ENCODE results near the gene HAUS7.

HAUS7 gene

DNA sequence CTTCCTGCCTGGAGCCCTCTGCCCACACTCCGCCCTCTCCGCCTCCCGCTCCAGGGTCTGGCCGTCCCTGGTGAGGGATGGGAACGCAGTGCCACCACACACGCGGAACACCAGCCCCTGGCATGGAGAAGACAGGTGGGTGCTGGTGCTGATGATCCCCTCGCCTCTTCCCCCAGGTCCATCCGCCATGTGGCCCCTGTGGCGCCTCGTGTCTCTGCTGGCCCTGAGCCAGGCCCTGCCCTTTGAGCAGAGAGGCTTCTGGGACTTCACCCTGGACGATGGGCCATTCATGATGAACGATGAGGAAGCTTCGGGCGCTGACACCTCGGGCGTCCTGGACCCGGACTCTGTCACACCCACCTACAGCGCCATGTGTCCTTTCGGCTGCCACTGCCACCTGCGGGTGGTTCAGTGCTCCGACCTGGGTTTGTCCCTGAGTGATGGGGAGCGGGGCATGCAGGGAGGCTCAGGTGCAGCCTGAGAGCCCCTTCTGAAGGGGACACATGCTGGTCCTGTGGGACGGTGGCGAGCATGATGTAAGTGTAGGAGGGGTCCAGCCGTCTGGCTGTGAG is 34.2 kb upstream of the HAUS7 start:
- H3K9me3 Mint-ChIP-seq, result no peaks in the 10 kb centered on the region
- no peaks in the 10 kb centered on the region for H3K27me3 Mint-ChIP-seq
- H3K36me3 Mint-ChIP-seq, result no peaks in the 10 kb centered on the region

DNA sequence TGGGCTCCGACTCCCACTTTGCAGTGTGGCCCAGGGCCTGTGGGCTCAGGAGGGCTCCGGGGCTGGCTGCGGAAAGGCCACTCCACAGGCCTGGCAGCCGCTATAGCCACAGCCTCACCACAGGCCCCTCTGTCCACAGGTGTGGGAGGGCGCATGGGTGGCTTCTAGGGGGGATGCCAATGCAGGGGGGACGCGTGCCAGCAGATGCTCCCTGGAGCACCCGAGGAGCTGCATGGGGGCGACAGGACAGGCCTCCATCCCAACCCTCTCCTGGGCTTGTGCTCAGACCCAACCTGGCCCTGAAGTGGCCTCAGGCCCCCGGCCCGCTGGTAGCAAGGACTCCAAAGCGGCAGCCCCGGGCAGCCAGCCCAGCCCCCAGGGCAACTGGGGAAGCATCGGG is 32.4 kb upstream of the HAUS7 start:
- Mint-ChIP-seq H3K36me3 (no peaks in the 10 kb centered on the region), H3K4me1 (no peaks in the 10 kb centered on the region), H3K9me3 (no peaks in the 10 kb centered on the region), H3K27ac (no peak overlapping the region), H3K27me3 (no peaks in the 10 kb centered on the region), H3K4me3 (no peak overlapping the region)

More for the DNA sequence above, 34.2 kb upstream of the HAUS7 start:
- Mint-ChIP-seq H3K4me3 (no peak overlapping the region), H3K4me1 (no peaks in the 10 kb centered on the region), H3K27ac (no peak overlapping the region)

DNA sequence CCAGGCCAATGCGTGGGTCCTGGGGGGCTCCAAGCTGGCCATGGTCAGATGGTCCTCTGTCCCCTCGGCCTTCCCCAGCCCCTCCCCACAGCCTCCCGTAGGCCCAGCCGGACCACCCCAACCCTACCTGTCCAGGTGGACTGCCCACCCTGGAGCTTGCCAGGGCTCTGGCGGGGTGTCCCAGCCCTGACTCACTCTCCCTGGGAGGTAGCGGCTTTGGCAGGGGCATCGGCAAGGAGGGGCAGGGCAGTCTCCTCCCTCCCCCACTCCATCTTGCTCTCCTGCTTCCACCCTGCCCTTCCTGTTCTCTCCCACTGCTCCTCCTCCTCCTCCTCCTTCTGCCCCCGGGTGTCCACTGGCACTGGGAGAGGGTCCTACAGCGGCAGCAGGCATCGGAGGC is 31.8 kb upstream of the HAUS7 start:
- Mint-ChIP-seq H3K27me3 (no peaks in the 10 kb centered on the region), H3K4me1 (no peaks in the 10 kb centered on the region), H3K9me3 (no peaks in the 10 kb centered on the region), H3K36me3 (no peaks in the 10 kb centered on the region), H3K4me3 (no peak overlapping the region), H3K27ac (no peak overlapping the region)

DNA sequence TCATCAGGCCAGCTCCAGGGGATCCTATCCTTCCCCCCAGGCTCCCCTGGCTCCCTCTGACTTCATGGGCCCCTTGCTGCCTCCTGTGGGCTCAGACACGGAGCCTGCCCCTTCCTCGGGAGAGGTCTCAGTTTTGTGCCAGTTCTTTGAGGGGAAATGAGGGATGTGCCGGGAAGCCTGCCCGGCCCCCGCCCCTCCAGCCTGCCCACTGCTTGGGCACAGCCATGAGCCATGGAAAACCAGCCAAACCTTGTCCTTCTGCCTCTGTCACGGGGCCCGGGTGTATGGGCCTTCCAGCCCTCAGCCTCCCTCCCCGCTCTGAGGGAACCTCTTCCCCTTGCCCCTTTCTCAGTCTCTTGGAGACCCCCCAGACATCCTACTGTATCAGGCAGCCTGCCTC is 31.2 kb upstream of the HAUS7 start:
- H3K27ac Mint-ChIP-seq, result no peak overlapping the region
- no peaks in the 10 kb centered on the region for H3K4me1 Mint-ChIP-seq
- no peaks in the 10 kb centered on the region for H3K36me3 Mint-ChIP-seq
- H3K9me3 Mint-ChIP-seq, result no peaks in the 10 kb centered on the region
- no peaks in the 10 kb centered on the region for H3K27me3 Mint-ChIP-seq
- no peak overlapping the region for H3K4me3 Mint-ChIP-seq

DNA sequence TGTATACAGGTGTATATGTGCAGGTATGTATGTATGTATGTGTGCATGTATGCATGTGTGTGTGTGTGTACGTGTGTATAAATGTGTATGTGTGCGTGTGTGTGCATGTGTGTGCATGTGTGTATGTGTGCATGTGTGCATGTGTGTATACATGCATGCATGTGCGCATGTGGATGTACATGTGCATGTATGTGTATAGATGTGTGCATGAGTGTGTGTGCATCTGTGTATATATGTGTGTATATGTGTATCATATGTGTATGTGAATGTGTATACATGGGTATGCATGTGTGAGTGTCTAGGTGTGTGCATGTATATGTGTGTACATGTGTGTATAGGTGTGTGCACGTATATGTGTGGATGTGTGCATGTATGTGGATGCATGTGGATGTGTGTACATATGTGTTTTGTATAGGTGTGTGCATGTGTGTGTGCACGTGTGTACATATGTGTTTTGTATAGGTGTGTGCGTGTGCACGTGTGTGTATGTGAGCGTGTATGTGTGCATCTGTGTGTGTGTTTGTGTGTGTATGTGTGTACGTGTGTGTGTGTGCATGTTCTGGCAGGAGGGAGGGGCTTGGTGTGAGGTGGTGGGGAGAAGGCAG is 30.4 kb upstream of the HAUS7 start:
- Mint-ChIP-seq H3K27me3 (no peaks in the 10 kb centered on the region), H3K36me3 (no peaks in the 10 kb centered on the region), H3K9me3 (no peaks in the 10 kb centered on the region), H3K4me1 (no peaks in the 10 kb centered on the region), H3K4me3 (no peak overlapping the region), H3K27ac (no peak overlapping the region)

DNA sequence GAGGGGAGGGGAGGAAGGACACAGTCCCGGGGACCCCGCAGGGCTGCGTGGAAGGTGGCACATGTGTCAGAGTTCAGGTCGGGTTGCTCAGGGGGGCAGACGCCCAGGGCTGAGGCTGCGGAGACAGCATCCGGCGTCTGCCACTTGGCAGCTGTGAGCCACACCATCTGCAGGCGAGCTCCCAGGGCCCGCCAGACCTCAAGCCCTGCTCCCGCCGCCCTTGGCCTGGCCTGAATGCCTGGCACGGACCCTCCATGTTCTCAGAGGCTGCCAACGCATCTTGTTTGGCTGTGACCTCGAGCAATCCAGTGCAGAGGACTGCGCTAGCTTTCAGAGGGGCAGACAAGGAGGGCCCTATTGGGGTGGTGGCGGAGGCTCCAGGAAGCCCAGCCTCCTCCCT is 29.5 kb upstream of the HAUS7 start:
- H3K4me3 Mint-ChIP-seq, result no peak overlapping the region
- H3K27ac Mint-ChIP-seq, result no peak overlapping the region
- H3K9me3 Mint-ChIP-seq, result no peaks in the 10 kb centered on the region
- no peaks in the 10 kb centered on the region for H3K4me1 Mint-ChIP-seq
- no peaks in the 10 kb centered on the region for H3K27me3 Mint-ChIP-seq
- H3K36me3 Mint-ChIP-seq, result no peaks in the 10 kb centered on the region

DNA sequence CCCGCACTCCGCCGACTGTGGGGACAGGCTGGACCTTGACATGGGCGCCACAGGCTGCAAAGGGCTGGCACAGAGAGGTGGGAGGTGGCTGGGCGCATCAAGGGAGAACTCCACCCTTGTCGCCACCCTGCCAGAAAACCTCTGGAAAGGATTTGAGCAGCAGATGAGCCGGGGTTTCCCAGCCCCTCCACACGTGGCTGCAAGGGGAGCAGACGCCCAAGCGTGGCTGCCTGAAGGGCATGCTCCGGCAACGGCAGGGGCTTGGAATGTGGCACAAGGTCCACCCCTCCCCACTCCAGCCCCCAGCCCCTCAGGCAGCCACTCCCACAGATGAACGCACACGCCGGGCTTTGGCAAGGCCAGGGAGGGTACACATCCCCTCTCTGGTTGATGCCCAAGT is 29.0 kb upstream of the HAUS7 start:
- Mint-ChIP-seq H3K36me3 (no peaks in the 10 kb centered on the region), H3K9me3 (no peaks in the 10 kb centered on the region), H3K4me3 (no peak overlapping the region), H3K27ac (no peak overlapping the region), H3K27me3 (no peaks in the 10 kb centered on the region), H3K4me1 (no peaks in the 10 kb centered on the region)

DNA sequence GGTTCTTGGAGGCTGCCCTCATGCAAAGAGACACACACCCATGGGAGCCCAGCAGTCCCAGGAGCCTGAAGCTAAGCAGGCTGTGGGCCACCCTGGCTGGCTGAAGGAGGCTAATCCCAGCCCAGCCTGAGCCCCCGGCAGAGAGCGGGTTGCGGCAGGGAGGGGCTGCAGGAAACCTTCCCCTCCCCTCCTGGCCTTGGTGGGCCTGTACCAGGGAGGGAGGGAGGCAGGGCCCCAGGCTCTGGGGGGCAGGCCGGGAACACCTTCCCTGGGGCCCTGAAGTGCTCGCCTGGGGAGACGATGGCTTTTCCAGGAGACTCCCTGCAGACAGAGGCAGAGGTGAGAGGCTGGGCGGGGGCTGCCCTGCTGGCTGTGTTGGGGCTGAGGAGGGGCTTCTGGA is 28.1 kb upstream of the HAUS7 start:
- Mint-ChIP-seq H3K9me3 (no peaks in the 10 kb centered on the region), H3K4me1 (no peaks in the 10 kb centered on the region), H3K27me3 (no peaks in the 10 kb centered on the region), H3K4me3 (no peak overlapping the region), H3K36me3 (no peaks in the 10 kb centered on the region), H3K27ac (no peak overlapping the region)

DNA sequence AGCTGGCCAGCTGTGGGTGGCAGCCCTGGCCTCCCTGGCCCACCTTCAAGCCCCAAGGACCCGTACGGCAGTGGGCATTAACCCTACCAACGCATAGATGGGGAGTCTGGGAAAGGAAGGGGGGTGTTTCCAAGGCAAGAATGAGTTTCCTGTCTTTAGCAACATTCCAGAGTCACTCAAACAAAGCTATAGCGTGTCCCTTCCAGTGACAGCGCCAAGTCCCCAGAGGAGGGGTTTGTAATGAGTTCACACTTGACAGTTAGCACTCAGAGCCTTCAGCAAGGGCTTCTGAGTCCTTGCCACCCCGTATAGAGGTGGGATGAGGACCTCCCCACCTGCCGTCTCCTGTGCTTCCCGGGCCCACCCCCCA is 26.2 kb upstream of the HAUS7 start:
- H3K4me1 Mint-ChIP-seq, result no peaks in the 10 kb centered on the region
- no peaks in the 10 kb centered on the region for H3K36me3 Mint-ChIP-seq
- no peaks in the 10 kb centered on the region for H3K9me3 Mint-ChIP-seq
- H3K27me3 Mint-ChIP-seq, result no peaks in the 10 kb centered on the region
- no peak overlapping the region for H3K27ac Mint-ChIP-seq
- no peak overlapping the region for H3K4me3 Mint-ChIP-seq

DNA sequence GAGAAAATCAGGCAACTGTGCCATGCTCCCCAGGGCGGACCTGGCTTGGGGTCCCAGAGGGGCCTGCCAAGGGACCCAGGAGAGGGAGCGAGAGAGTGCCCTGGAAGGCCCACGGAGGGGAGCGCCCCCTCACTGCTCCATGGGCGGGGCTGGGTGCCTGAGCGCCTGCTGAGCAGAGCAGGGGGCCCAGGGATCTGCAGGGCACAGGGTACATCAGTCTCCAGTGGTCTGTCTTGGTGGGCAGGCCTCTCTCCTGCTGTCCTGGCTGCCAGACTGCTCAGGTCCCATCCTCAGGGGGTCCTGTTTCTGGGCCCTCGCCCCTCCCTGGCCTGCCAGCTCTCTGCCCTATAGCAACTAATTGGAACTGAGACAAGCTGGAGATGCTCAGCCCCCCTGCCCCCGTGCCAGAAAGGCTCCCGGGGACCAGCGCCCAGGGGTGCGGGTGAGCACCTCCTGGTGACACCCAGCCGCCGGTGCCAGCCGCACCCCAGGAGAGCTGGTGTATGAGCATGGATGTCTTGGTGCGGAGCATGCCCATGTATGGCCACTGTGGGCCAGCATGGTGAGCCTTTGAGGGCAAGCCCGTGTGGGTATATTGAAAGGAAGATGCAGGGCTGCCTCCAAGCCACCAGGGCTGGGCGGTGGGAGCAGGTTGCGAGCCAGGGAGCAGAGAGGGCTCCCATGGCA is 25.7 kb upstream of the HAUS7 start:
- Mint-ChIP-seq H3K4me3 (no peak overlapping the region), H3K4me1 (no peaks in the 10 kb centered on the region), H3K27ac (no peak overlapping the region), H3K9me3 (no peaks in the 10 kb centered on the region), H3K27me3 (no peaks in the 10 kb centered on the region), H3K36me3 (no peaks in the 10 kb centered on the region)

DNA sequence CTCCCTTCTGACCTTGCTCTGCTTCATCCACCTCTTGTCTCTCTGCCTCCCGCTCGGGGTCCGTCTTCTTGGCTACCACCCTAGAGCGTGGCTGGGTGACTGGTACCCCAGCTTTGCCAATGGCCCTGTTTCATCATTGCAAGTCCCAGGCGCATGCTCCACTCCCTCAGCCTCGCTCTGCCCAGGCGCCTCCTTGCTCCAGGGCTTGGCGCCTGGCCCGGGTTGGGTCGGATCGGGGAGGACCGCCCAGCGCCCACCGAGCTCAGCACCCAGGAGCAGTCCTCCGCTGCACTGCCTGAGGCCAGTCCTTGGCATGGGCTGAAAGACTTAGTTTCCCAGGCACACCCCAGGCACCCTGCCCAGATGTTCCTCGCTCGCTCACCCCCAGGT is 25.0 kb upstream of the HAUS7 start:
- Mint-ChIP-seq H3K36me3 (no peaks in the 10 kb centered on the region), H3K9me3 (no peaks in the 10 kb centered on the region), H3K4me3 (no peak overlapping the region), H3K27ac (no peak overlapping the region), H3K27me3 (no peaks in the 10 kb centered on the region), H3K4me1 (no peaks in the 10 kb centered on the region)

DNA sequence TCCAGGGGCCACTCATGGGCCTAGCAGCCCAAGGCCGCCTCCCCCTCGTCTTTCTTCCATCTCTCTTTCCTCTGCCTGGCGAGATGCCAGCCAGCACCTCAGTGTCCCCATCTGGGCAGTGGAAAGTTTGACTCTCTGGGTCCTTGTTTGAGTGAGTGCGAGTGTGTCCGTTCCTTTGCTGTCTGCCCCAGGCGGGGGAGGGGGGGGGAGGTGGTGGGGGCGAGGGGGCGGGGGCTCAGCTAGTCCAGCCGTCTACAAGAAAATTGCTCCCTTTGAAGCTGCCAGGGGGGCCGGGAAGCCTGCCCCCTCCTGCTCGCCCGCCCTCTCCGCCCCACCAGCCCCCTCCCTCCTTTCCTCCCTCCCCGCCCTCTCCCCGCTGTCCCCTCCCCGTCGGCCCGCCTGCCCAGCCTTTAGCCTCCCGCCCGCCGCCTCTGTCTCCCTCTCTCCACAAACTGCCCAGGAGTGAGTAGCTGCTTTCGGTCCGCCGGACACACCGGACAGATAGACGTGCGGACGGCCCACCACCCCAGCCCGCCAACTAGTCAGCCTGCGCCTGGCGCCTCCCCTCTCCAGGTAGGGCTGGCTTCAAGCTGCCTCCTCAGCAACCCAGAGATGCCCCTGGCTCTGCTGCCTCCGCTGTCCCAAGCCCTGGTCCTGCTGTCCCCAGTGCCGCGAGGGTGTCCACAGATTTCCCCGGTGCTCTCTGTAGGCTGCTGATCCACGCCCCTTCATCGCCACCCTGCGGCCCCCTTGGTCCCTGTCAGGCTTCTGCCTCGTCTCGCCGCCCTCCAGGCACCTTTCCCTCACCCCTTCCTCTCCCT is 24.4 kb upstream of the HAUS7 start, which contains the start of gene BGN:
Gene BGN, plus strand, starts transcription at position 440 of the 821 bp plus-strand sequence. CDS start 9,652 bp downstream, outside the sequence.
- Mint-ChIP-seq H3K9me3 (no peaks in the 10 kb centered on the region), H3K4me3 (no peak within 1 kb of the TSS), H3K36me3 (no peaks in the 10 kb centered on the region), H3K27me3 (no peaks in the 10 kb centered on the region), H3K27ac (no peak within 1 kb of the TSS), H3K4me1 (no peaks in the 10 kb centered on the region)

DNA sequence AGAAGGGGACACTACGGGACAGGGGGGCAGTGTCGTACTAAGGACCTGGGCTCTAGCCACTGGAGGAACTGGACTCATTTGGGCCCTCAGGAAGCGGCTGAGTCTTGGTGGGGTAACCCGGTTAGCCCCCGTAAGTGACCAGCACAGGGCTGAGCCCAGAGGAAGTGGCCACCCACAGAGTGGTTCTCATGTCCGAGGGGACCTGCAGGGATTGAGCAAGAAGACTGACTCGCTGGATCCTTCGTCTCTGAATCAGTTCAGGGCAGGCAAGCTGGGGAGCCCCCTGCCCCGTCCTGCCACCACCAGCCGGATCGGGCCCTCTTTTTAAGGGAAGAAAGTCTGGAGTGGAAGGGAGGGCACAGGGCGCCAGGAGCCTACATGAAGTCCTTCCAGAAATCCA is 23.7 kb upstream of the HAUS7 start:
- Mint-ChIP-seq H3K9me3 (no peaks in the 10 kb centered on the region), H3K4me3 (no peak overlapping the region), H3K36me3 (no peaks in the 10 kb centered on the region)

DNA sequence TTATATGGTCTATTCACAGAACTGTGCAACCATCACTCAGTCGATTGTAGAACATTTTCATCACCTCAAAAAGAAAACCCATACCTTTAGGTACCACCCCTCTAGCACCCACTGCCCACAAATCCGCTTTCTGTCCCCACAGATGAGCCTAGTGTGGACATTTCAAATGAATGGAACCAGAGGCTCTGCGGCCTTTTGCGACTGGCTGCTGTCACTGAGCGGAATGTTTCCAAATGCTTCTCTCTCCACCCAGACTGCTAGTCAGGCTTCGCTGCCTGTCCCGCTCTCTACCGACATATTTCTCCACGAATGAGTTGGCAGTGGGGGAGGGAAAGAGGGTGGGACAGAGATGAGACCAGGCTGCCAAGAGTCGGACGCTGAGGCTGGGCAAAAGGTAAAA is 22.7 kb upstream of the HAUS7 start:
- no peak overlapping the region for H3K4me3 Mint-ChIP-seq
- H3K36me3 Mint-ChIP-seq, result no peaks in the 10 kb centered on the region
- H3K27ac Mint-ChIP-seq, result no peak overlapping the region
- H3K9me3 Mint-ChIP-seq, result no peaks in the 10 kb centered on the region
- H3K27me3 Mint-ChIP-seq, result no peaks in the 10 kb centered on the region
- H3K4me1 Mint-ChIP-seq, result no peaks in the 10 kb centered on the region

More for the DNA sequence above, 23.7 kb upstream of the HAUS7 start:
- Mint-ChIP-seq H3K27ac (no peak overlapping the region), H3K4me1 (no peaks in the 10 kb centered on the region), H3K27me3 (no peaks in the 10 kb centered on the region)

DNA sequence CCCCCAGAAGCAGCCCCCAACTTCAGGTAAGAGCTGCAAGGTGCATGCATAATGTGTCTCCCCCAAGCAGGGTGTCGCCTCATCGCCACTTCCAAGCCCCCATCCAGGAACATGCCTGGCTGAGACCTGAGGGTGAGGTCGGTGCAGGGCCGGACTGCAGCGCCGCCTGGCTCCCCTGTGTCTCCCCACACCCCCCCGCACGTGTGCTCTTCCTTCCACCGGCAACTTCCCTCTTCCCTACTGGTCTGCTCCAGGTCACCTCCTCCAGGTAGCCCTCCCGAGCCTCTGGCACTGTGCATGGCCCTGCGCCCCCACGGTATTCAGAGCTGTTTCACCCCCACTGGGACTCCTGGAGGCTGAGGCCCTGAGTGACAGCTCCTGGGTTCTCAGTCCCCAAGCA is 22.2 kb upstream of the HAUS7 start:
- H3K27me3 Mint-ChIP-seq, result no peaks in the 10 kb centered on the region
- H3K27ac Mint-ChIP-seq, result no peak overlapping the region
- H3K4me3 Mint-ChIP-seq, result no peak overlapping the region
- no peaks in the 10 kb centered on the region for H3K9me3 Mint-ChIP-seq
- no peaks in the 10 kb centered on the region for H3K36me3 Mint-ChIP-seq
- H3K4me1 Mint-ChIP-seq, result no peaks in the 10 kb centered on the region

DNA sequence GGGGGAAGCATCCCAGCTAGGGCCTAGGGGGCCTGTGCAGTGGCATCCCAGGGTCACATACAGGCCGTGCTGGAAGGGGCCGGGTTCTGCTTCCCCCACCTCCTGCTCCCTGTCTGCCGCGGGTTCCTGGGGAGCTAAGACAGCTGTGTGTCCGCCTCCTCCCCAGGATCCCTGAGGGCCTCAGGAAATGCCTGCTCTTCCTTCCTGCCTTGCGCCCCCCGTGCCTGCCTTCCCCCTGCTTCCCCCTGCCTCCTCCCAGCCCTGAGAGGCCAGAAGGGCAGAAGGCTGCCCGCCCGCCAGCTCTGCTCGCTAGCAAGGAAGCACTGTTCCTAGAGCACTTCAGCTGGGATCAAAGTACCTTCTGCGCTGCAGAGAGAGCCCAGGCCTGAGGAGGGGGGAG is 21.5 kb upstream of the HAUS7 start:
- no peaks in the 10 kb centered on the region for H3K9me3 Mint-ChIP-seq
- H3K36me3 Mint-ChIP-seq, result no peaks in the 10 kb centered on the region
- H3K4me3 Mint-ChIP-seq, result no peak overlapping the region
- no peak overlapping the region for H3K27ac Mint-ChIP-seq
- no peaks in the 10 kb centered on the region for H3K4me1 Mint-ChIP-seq
- no peaks in the 10 kb centered on the region for H3K27me3 Mint-ChIP-seq

Measured in activated naive CD4-positive, alpha-beta T cell treated with anti-CD3 and anti-CD28 coated beads, Interleukin-2, amount 50 U/mL, for 24 hours (primary cell).